Heart left ventricle (tissue), 16 donors: ENCODE results near the gene LYSET. TPM values are rescaled to one million over a fixed set of nuclear protein-coding genes. Genes with fewer than 3 reads are reported as not detected.
A peak's percentile ranks its signal among the peaks of the same experiment; 100 is the strongest.

ENCODE experiments used
- ATAC-seq, 4 donors: fragments of 200-7000 bp; cut with Tn5 transposase; one replicate each; pipeline ENCODE4 v1.9.1; 2020 to 2022; ENCODE audit warnings: moderate library complexity in 4 of 4, mild to moderate bottlenecking in 3 of 4, moderate number of reproducible peaks in 1 of 4
- DNase-seq, 5 donors: peaks; one replicate each; pipeline ENCODE4 v3.0.0-alpha.2; 2020
- H3K27ac ChIP-seq, 12 donors: fragments of 200-600 bp; sonication (generic) in 4 of 12; one replicate each; pipeline versions ENCODE4 v1.5.0 to v1.8.0; 2016 to 2022; ENCODE audit warnings: mild to moderate bottlenecking in 2 of 12
- H3K27me3 ChIP-seq, 9 donors: fragments of 200-600 bp; sonication (generic) in 2 of 9; one replicate each; pipeline versions ENCODE4 v1.5.1 to v1.8.0; 2016 to 2022; ENCODE audit warnings: mild to moderate bottlenecking in 3 of 9
- H3K36me3 ChIP-seq, 9 donors: fragments of 200-600 bp; sonication (generic) in 2 of 9; one replicate each; pipeline versions ENCODE4 v1.5.0 to v1.8.0; 2018 to 2022; ENCODE audit warnings: mild to moderate bottlenecking in 2 of 9
- H3K4me1 ChIP-seq, 12 donors: fragments of 200-600 bp; sonication (generic) in 4 of 12; one replicate each; pipeline versions ENCODE4 v1.5.0 to v1.8.0; 2016 to 2022; ENCODE audit warnings: mild to moderate bottlenecking in 3 of 12
- H3K4me3 ChIP-seq, 12 donors: fragments of 200-600 bp; sonication (generic) in 4 of 12; one replicate each; pipeline versions ENCODE4 v1.5.0 to v1.8.0; 2017 to 2022; ENCODE audit warnings: mild to moderate bottlenecking in 9 of 12, moderate library complexity in 4 of 12
- H3K9me3 ChIP-seq, 12 donors: fragments of 200-600 bp; sonication (generic) in 4 of 12; one replicate each; pipeline versions ENCODE4 v1.5.0 to v1.8.0; 2016 to 2022; ENCODE audit warnings: mild to moderate bottlenecking in 1 of 12
- CTCF ChIP-seq, 12 donors: fragments of 200-600 bp; sonication (generic) in 4 of 12; IDR thresholded peaks; one replicate each; pipeline versions ENCODE4 v1.5.0 to v1.8.0; 2018 to 2022; ENCODE audit warnings: antibody characterized with exemption in 12 of 12, mild to moderate bottlenecking in 5 of 12
- POLR2A ChIP-seq, 2 donors: fragments of 450-650 bp; IDR thresholded peaks; one replicate each; pipeline ENCODE4 v1.6.1; 2017; ENCODE audit warnings: antibody characterized with exemption in 2 of 2, mild to moderate bottlenecking in 2 of 2, moderate library complexity in 2 of 2
- WGBS, 4 donors: extraction: QIAGEN DNeasy Blood & Tissue Kit in 2 of 4; methylation state at CpG; one replicate each; pipeline versions ENCODE4 v1.1.5 to v1.1.7; 2013 to 2018; 5-methylcytosine and 5-hydroxymethylcytosine counted together
- intact Hi-C, 10 donors: fragments of 100-400 bp; cut with DNase I; formaldehyde crosslinking; loops; one replicate each; pipeline versions ENCODE4 v1.11.1 to v1.14.2; 2022
- polyA plus RNA-seq, 2 donors: library from polyadenylated mRNA; stranded (reverse); fragments of 200-250 nt; gene quantifications; one replicate each; pipeline ENCODE4 v1.2.3, GENCODE V29; 2013
- total RNA-seq, 9 donors: library from RNA; depleted of rRNA in 2 of 9; stranded (reverse); fragments of >200 nt in 2 of 9; fragmentation: NEBNext Ultra II Directional in 3 of 9; extraction: Animal tissue kit (Norgen Biotek cat#: 25700) in 3 of 9; gene quantifications; one replicate each; pipeline versions ENCODE4 v1.1.0 to v1.2.4, GENCODE V29; 2016 to 2023
- donor health status: ischemic (EF 13 %, LVEDD 7.1; RV severe dilation, severe dysfunction).
- donor health status: healthy with polysubstance abuse.
- donor health status: DM: no; HTN: yes; CAD: no.
- donor health status: DM: no; HTN: no; CAD: no.
- donor health status: ischemic (EF 25% LVEDD 6.9; RV normal size, moderate dysfunction).
- donor health status: ischemic (EF 25% LVEDD 5.7; RV mildly dilated, moderate dysfunction).
- donor health status: healthy.
- donor health status: DM: yes; HTN: yes; CAD: no.
- donor health status: ischemic (EF 35%, LVEDD 5.7; RV mildly dilated, moderate dysfunction).
- donor health status: nonischemic (EF 11% LVEDD 7.7; RV severe dilation, severe dysfunction).
- donor health status: DM: yes; HTN: yes; CAD: no.
- donor health status: PGD.
- donor health status: ischemic (EF 29% LVEDD 5.4; RV normal size, mild dysfunction).
- donor health status: nonischemic (EF 23%, LVEDD 6.1; RV moderate dilation, normal function).

The LYSET gene
- total and polyA plus RNA-seq, 11 donors = 8.8 to 29.3 (median 22.8) TPM

GRCh38 chr14:93183596-93184317, 1.4 kb upstream of the LYSET start:
- peaks cover 0 to 37% (median 23%) of the 10 kb centered on the region in 12 donors for H3K4me1 ChIP-seq
- no peaks in the 10 kb centered on the region for H3K9me3 ChIP-seq
- peaks cover 0 to 45% (median 36%) of the 10 kb centered on the region in 9 donors for H3K36me3 ChIP-seq
- H3K27me3 ChIP-seq = no peaks in the 10 kb centered on the region
- TF ChIP-seq POLR2A (IDR thresholded peaks at IDR 0.05) = no peak
- no peak for TF ChIP-seq CTCF (IDR thresholded peaks at IDR 0.05)
- intact Hi-C loops = loop anchor here in 5 of 10 donors (1.0 to 5.0 kb wide), 3 partner anchors 23 to 66 kb away; partner anchors contain the start of genes GON7 (in 5 of the 5), UBR7 (in 5 of the 5) and ITPK1 (in 1 of the 5)
- WGBS, 4 donors = 30 to 46% (median 37%) methylated on average over 17 of the region's 17 CpGs
- H3K4me3 ChIP-seq = peak overlapping the region; percentile 68 to 100 (median 96)
- ATAC-seq = no peak
- peak overlapping the region; percentile 76 to 98 (median 96) for H3K27ac ChIP-seq
- DNase-seq = no peak

- ATAC-seq (peak in 1 of 4 donors; percentile 2), DNase-seq (no peak)
- H3K27ac ChIP-seq = peak overlapping the region; percentile 76 to 98 (median 96)
- H3K9me3 ChIP-seq = no peaks in the 10 kb centered on the region
- intact Hi-C loops = loop anchor here in 3 of 10 donors (2.0 kb wide), 1 partner anchor 21 kb away; the partner anchor contains the start of genes GON7 (in 3 of the 3) and UBR7 (in 3 of the 3)
- peak overlapping the region; percentile 68 to 100 (median 96) for H3K4me3 ChIP-seq
- peaks cover 0 to 52% (median 42%) of the 10 kb centered on the region in 9 donors for H3K36me3 ChIP-seq
- no peaks in the 10 kb centered on the region for H3K27me3 ChIP-seq
- no peak for TF ChIP-seq POLR2A (IDR thresholded peaks at IDR 0.05)
- TF ChIP-seq CTCF (IDR thresholded peaks at IDR 0.05) = no peak
- WGBS, 4 donors = 1 to 2% (median 1%) methylated on average over 9 to 10 of the region's 10 CpGs
- H3K4me1 ChIP-seq = peaks cover 0 to 37% (median 23%) of the 10 kb centered on the region in 12 donors
Measured at GRCh38 chr14:93185349-93185720, 218 bp downstream of the LYSET start.

GRCh38 chr14:93186466-93186865, 1.3 kb downstream of the LYSET start:
- Histone ChIP-seq H3K36me3 (peaks cover 0 to 58% (median 44%) of the 10 kb centered on the region in 9 donors), H3K9me3 (no peaks in the 10 kb centered on the region), H3K27me3 (no peaks in the 10 kb centered on the region), H3K4me3 (peak overlapping the region in 2 of 12 donors; percentile 86 to 98), H3K27ac (peak overlapping the region in 4 of 12 donors; percentile 66 to 97 (median 94)), H3K4me1 (peaks cover 0 to 37% (median 23%) of the 10 kb centered on the region in 12 donors)
- ATAC-seq (no peak), DNase-seq (no peak)
- intact Hi-C loops = no loop called here
- 76 to 80% (median 79%) methylated on average over 6 of the region's 6 CpGs for WGBS, 4 donors
- TF ChIP-seq CTCF (IDR thresholded peaks at IDR 0.05) (no peak), POLR2A (IDR thresholded peaks at IDR 0.05) (no peak)

- no peak overlapping the region for H3K4me3 ChIP-seq
- DNase-seq (no peak), ATAC-seq (no peak)
- WGBS, 4 donors = 96 to 97% (median 97%) methylated on average over 3 of the region's 3 CpGs
- H3K36me3 ChIP-seq = peaks cover 0 to 57% (median 39%) of the 10 kb centered on the region in 9 donors
- intact Hi-C loops = no loop called here
- no peaks in the 10 kb centered on the region for H3K27me3 ChIP-seq
- TF ChIP-seq CTCF (IDR thresholded peaks at IDR 0.05) = no peak
- TF ChIP-seq POLR2A (IDR thresholded peaks at IDR 0.05) = no peak
- peak overlapping the region in 2 of 12 donors; percentile 66 to 93 for H3K27ac ChIP-seq
- H3K9me3 ChIP-seq = no peaks in the 10 kb centered on the region
- H3K4me1 ChIP-seq = peaks cover 0 to 37% (median 23%) of the 10 kb centered on the region in 12 donors
Measured at GRCh38 chr14:93186956-93187355, 1.8 kb downstream of the LYSET start.
